ENCODE results near the gene TNPO1. TPM values are rescaled to one million over a fixed set of nuclear protein-coding genes. Genes with fewer than 3 reads are reported as not detected.

The TNPO1 gene
- polyA plus RNA-seq, 1 donor from 2014 or later, result 103 TPM

GRCh38 chr5:72835633-72836032 lies 19.2 kb downstream of the TNPO1 start:
- Histone ChIP-seq H3K4me3 (ENCODE audit: low read length) (no peak overlapping the region), H2AFZ (ENCODE audit: low read depth, low read length) (no peak overlapping the region), H3K27me3 (ENCODE audit: insufficient read depth, low read depth, low read length) (no peaks in the 10 kb centered on the region), H3K4me2 (ENCODE audit: low read length) (no peak overlapping the region), H3K9me2 (ENCODE audit: insufficient read depth, low read length) (no peaks in the 10 kb centered on the region), H3K36me3 (ENCODE audit: insufficient read depth, low read length) (no peaks in the 10 kb centered on the region), H4K20me1 (ENCODE audit: insufficient read depth) (peaks cover 84% of the 10 kb centered on the region), H3F3A (ENCODE audit: insufficient read depth, low read length, poor library complexity, severe bottlenecking) (no peaks in the 10 kb centered on the region), H3K27ac (ENCODE audit: low read length) (no peak overlapping the region), H3K9ac (ENCODE audit: low read length) (no peak overlapping the region), H3K9me3 (ENCODE audit: low read length) (no peaks in the 10 kb centered on the region), H3K79me2 (replicated peaks; ENCODE audit: insufficient read depth, low read length) (peaks cover 99% of the 10 kb centered on the region)
- TF ChIP-seq RAD21 (conservative IDR thresholded peaks at IDR 0.05), result no peak
- no peak for TF ChIP-seq SMC3 (conservative IDR thresholded peaks at IDR 0.05; ENCODE audit: poor library complexity)
- no peak for TF ChIP-seq REST (IDR thresholded peaks at IDR 0.05; ENCODE audit: borderline replicate concordance)

DNA sequence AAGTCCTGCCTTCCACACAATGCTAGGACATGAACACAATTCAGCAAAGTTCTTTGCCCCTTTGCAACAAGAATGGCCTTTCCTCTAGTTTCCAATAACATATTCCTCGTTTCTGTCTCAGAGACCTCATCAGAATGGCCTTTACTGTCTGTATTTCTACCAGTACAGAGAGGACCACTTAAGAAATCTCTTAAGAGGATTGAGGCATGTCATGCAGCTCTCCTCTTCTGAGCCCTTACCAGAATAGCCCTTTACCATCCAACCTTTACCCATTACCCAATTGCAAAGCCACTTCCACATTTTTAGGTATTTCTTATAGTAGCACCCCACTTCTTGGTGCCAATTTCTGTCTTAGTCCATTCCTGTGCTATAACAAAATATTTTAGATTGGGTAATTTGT lies 20.3 kb downstream of the TNPO1 start:
- Histone ChIP-seq H3K36me3 (ENCODE audit: insufficient read depth, low read length) (no peaks in the 10 kb centered on the region), H3K79me2 (replicated peaks; ENCODE audit: insufficient read depth, low read length) (peaks cover 97% of the 10 kb centered on the region), H3K4me2 (ENCODE audit: low read length) (no peak overlapping the region), H3K4me3 (ENCODE audit: low read length) (no peak overlapping the region), H4K20me1 (ENCODE audit: insufficient read depth) (peaks cover 77% of the 10 kb centered on the region), H3K9me2 (ENCODE audit: insufficient read depth, low read length) (no peaks in the 10 kb centered on the region), H3K9me3 (ENCODE audit: low read length) (no peaks in the 10 kb centered on the region), H3F3A (ENCODE audit: insufficient read depth, low read length, poor library complexity, severe bottlenecking) (no peaks in the 10 kb centered on the region), H3K27me3 (ENCODE audit: insufficient read depth, low read depth, low read length) (no peaks in the 10 kb centered on the region), H3K9ac (ENCODE audit: low read length) (no peak overlapping the region), H3K27ac (ENCODE audit: low read length) (no peak overlapping the region), H2AFZ (ENCODE audit: low read depth, low read length) (no peak overlapping the region)
- no peak for TF ChIP-seq EZH2 (IDR thresholded peaks at IDR 0.05; ENCODE audit: borderline replicate concordance, insufficient read depth, low read length, poor library complexity, severe bottlenecking)
- no peak for TF ChIP-seq EP300 (conservative IDR thresholded peaks at IDR 0.05; ENCODE audit: poor library complexity, severe bottlenecking)
- no peak for TF ChIP-seq CTCF (IDR thresholded peaks at IDR 0.05; ENCODE audit: poor library complexity, severe bottlenecking)

DNA sequence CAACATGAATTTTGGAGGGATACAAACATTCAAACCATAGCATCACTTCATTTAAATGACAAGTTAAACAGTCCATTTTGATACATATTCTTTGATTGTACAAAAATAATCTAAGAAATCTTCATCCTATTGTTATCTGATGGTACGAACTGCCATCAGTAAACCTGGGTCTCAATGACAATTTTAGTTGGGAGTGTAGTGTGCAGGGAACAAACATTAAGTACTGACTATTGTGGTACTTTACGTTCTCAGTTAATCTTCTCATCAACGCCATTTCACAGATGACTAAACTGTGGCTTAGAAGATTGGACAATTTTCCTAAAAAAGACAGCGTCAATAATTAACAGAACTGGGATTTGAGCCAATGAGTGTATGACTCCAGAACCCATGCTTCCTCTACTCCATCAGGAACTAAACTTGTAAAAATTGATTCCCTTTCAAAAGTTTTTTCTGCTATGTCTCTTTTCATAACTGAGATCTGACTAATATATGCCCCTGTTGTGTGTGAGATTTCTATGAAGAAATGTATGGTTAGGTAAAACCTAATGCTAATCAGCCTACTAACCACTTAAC lies 21.1 kb downstream of the TNPO1 start:
- Histone ChIP-seq H3K9me3 (ENCODE audit: low read length) (no peaks in the 10 kb centered on the region), H3K4me3 (ENCODE audit: low read length) (no peak overlapping the region), H3K79me2 (replicated peaks; ENCODE audit: insufficient read depth, low read length) (peaks cover 97% of the 10 kb centered on the region), H3K4me2 (ENCODE audit: low read length) (no peak overlapping the region), H3K9ac (ENCODE audit: low read length) (no peak overlapping the region), H3K27me3 (ENCODE audit: insufficient read depth, low read depth, low read length) (no peaks in the 10 kb centered on the region), H3K27ac (ENCODE audit: low read length) (no peak overlapping the region), H3K9me2 (ENCODE audit: insufficient read depth, low read length) (no peaks in the 10 kb centered on the region), H2AFZ (ENCODE audit: low read depth, low read length) (no peak overlapping the region), H3K36me3 (ENCODE audit: insufficient read depth, low read length) (no peaks in the 10 kb centered on the region), H3F3A (ENCODE audit: insufficient read depth, low read length, poor library complexity, severe bottlenecking) (no peaks in the 10 kb centered on the region), H4K20me1 (ENCODE audit: insufficient read depth) (peaks cover 74% of the 10 kb centered on the region)
- TF ChIP-seq RAD21 (conservative IDR thresholded peaks at IDR 0.05), result no peak
- no peak for TF ChIP-seq CTCF (IDR thresholded peaks at IDR 0.05; ENCODE audit: poor library complexity, severe bottlenecking)
- TF ChIP-seq REST (IDR thresholded peaks at IDR 0.05; ENCODE audit: borderline replicate concordance), result no peak
- no peak for TF ChIP-seq MXI1 (conservative IDR thresholded peaks at IDR 0.05; ENCODE audit: poor library complexity, severe bottlenecking)
- TF ChIP-seq SMC3 (conservative IDR thresholded peaks at IDR 0.05; ENCODE audit: poor library complexity), result no peak
- TF ChIP-seq TAF1 (IDR thresholded peaks at IDR 0.05; ENCODE audit: low read depth), result no peak
- no peak for TF ChIP-seq EP300 (conservative IDR thresholded peaks at IDR 0.05; ENCODE audit: poor library complexity, severe bottlenecking)
- TF ChIP-seq POLR2AphosphoS5 (IDR thresholded peaks at IDR 0.05), result no peak
- no peak for TF ChIP-seq EZH2 (IDR thresholded peaks at IDR 0.05; ENCODE audit: borderline replicate concordance, insufficient read depth, low read length, poor library complexity, severe bottlenecking)
